ENCODE measurements around the gene SLC17A2. TPM values are rescaled to one million over a fixed set of nuclear protein-coding genes. Genes with fewer than 3 reads are reported as not detected.

Gene SLC17A2
- polyA plus RNA-seq, 3 donors, result 0.43 to 1.0 (median 0.74) TPM

GRCh38 chr6:25889877-25890853, 40.3 kb downstream of the SLC17A2 start:
- DNase-seq, result peak; percentile 54

- no peak for DNase-seq
These were observed 41.9 kb downstream of the SLC17A2 start for GRCh38 chr6:25888626-25889025.

GRCh38 chr6:25886066-25886465, 44.4 kb downstream of the SLC17A2 start:
- no peak for DNase-seq

GRCh38 chr6:25883991-25884390, 46.5 kb downstream of the SLC17A2 start:
- DNase-seq, result no peak

- no peak for DNase-seq
These were observed 47.0 kb downstream of the SLC17A2 start for GRCh38 chr6:25883536-25883935.

- DNase-seq, result no peak
These were observed 48.4 kb downstream of the SLC17A2 start for GRCh38 chr6:25882051-25882496.

- no peak for DNase-seq
These were observed 49.9 kb downstream of the SLC17A2 start for GRCh38 chr6:25880601-25881000.

GRCh38 chr6:25878721-25879322, 51.7 kb downstream of the SLC17A2 start:
- no peak for DNase-seq

- no peak for DNase-seq
These were observed 54.4 kb downstream of the SLC17A2 start for GRCh38 chr6:25875926-25876602.

- no peak for DNase-seq
These were observed 55.0 kb downstream of the SLC17A2 start for GRCh38 chr6:25875563-25875905.

GRCh38 chr6:25874822-25875562, 55.5 kb downstream of the SLC17A2 start:
- no peak for DNase-seq

- DNase-seq, result no peak
These were observed 56.4 kb downstream of the SLC17A2 start, which contains the start of gene SLC17A3 for GRCh38 chr6:25874118-25874517. TSS of gene SLC17A3 (minus strand) at chr6:25874243. CDS start at chr6:25868387, 5,856 bp downstream.

GRCh38 chr6:25872814-25873213, 57.7 kb downstream of the SLC17A2 start:
- no peak for DNase-seq

GRCh38 chr6:25869840-25870239, 60.7 kb downstream of the SLC17A2 start:
- DNase-seq, result no peak

- DNase-seq, result no peak
These were observed 61.9 kb downstream of the SLC17A2 start for GRCh38 chr6:25868436-25869183.

GRCh38 chr6:25866011-25866410, 64.5 kb downstream of the SLC17A2 start:
- DNase-seq, result no peak

- DNase-seq, result no peak
These were observed 67.1 kb downstream of the SLC17A2 start for GRCh38 chr6:25863360-25863759.
